Hepatocyte (in vitro differentiated cells): ENCODE results near the gene TRAF3IP1.

Experiments used
- EZH2phosphoT487 ChIP-seq: fragments of 200-600 bp; sonication (generic); IDR thresholded peaks from one replicate; pipeline ENCODE4 v1.6.1; 2018; ENCODE audit warnings: antibody characterized with exemption, mild to moderate bottlenecking, low read depth, moderate library complexity; ENCODE audit not compliant: unreplicated experiment, severe bottlenecking
- TF ChIP-seq, protein P1 (sequence below): fragments of 200-600 bp; sonication (generic); IDR thresholded peaks from 2 replicates; pipeline ENCODE4 v1.5.1; 2016; ENCODE audit warnings: antibody characterized with exemption, mild to moderate bottlenecking; ENCODE audit not compliant: poor library complexity

DNA sequence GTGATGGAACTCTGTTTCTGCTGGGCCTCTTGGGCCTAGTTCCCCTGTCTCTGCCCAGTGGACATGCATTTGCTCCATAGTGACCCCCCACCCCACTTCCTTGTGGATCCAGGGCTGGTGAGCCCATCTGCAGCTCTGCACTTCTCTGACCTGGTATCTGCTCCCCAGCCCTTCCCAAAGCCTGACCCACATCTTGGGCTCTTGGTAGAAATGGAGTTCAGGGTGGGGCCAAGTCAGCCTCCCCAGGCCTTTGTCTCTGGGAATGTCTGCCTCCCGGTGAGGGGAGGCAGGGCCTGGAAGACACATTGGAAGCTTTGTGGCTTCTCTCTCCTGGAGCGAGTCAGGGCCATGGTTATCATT lies 6.3 kb upstream of the TRAF3IP1 start:
- TF ChIP-seq, protein P1, sequence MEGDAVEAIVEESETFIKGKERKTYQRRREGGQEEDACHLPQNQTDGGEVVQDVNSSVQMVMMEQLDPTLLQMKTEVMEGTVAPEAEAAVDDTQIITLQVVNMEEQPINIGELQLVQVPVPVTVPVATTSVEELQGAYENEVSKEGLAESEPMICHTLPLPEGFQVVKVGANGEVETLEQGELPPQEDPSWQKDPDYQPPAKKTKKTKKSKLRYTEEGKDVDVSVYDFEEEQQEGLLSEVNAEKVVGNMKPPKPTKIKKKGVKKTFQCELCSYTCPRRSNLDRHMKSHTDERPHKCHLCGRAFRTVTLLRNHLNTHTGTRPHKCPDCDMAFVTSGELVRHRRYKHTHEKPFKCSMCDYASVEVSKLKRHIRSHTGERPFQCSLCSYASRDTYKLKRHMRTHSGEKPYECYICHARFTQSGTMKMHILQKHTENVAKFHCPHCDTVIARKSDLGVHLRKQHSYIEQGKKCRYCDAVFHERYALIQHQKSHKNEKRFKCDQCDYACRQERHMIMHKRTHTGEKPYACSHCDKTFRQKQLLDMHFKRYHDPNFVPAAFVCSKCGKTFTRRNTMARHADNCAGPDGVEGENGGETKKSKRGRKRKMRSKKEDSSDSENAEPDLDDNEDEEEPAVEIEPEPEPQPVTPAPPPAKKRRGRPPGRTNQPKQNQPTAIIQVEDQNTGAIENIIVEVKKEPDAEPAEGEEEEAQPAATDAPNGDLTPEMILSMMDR: no peak
- no peak for TF ChIP-seq EZH2phosphoT487
